NCI-H1105 (cell line): Measurements from ENCODE around the gene KRT86.
A peak's percentile ranks its signal among the peaks of the same experiment; 100 is the strongest.
"Not testable (repeated sequence)": the region's sequence is repeated elsewhere in the genome, so short reads cannot be mapped to it uniquely, and the experiment has no call there.

Experiments used
- DNase-seq: peaks from one replicate; lab custom pipeline; 2025; lab: John Stamatoyannopoulos, UW

Gene KRT86

GRCh38 chr12:52336641-52337040 is 62.2 kb downstream of the KRT86 start:
- DNase-seq: no peak

DNA sequence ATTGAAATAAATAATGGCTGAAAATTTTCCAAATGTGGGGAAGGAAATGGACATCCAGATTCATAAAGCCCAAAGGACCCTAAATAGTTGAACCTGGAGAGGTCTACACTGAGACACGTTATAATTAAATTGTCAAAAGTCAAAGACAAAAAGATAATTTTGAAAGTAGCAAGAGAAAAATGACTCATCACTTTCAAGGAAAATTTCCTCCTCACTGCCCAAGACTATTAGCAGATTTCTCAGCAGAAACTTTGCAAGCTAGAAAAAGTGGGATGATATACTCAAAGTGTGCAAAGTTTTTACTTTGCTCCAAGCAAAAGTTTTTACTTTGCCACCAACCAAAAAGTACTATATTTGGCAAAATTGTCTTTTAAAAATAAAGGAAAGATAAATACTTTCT is 62.6 kb downstream of the KRT86 start:
- DNase-seq: no peak

- no peak for DNase-seq
Observed at GRCh38 chr12:52338241-52338960, 64.0 kb downstream of the KRT86 start.

- DNase-seq: no peak
Observed at GRCh38 chr12:52341066-52341580, 66.7 kb downstream of the KRT86 start.

GRCh38 chr12:52342781-52343490 is 68.5 kb downstream of the KRT86 start:
- DNase-seq: no peak

DNA sequence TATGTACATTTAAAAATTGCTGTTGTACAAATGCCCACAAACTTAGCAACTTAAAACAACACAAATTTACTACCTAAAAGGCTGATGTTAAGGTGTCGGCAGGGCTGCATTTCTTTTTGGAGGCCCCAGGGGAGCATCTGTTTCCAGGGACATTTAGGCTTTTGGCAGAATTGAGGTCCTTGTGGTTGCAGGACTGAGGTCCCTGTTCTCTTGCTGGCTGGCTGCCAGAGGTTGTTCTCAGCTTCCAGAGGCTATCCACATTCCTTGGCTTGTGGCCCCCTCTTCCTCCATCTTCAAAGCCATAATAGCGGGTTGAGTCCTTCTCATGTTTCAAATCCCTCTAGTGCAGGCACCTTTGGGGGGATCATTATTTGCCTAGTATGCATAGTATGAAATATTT is 69.1 kb downstream of the KRT86 start:
- no peak for DNase-seq

DNA sequence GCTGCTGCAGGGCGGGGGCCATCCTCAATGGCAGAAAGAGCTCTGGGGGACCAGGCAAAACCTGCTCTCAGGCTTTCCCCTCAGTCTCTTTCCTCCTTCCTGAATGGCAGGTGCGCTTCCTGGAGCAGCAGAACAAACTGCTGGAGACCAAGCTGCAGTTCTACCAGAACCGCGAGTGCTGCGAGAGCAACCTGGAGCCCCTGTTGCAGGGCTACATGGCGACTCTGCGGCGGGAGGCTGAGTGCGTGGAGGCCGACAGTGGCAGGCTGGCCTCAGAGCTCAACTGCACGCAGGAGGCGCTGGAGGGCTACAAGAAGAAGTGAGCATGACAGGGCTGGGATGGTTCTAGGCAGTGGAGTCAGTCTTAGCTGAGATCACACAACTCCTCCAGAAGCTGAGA is 69.7 kb downstream of the KRT86 start:
- no peak for DNase-seq

DNA sequence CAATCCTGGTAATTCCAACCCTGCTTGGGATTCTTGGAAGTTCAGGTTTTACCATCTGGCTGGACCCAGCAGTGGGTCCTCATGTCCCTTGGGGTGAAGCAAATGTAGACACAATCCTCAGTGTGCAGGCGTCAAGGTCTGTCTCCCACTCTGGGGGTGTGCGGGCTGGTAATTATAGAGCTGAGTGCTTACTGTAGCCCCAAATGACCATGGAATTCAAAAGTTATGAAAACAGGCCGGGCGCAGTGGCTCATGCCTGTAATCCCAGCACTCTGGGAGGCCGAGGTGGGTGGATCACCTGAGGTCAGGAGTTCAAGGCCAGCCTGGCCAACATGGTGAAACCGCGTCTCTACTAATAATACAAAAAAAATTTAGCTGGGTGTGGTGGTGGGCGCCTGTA is 70.6 kb downstream of the KRT86 start:
- not testable (repeated sequence) for DNase-seq

- no peak for DNase-seq
Observed at GRCh38 chr12:52346593-52346992, 72.1 kb downstream of the KRT86 start.

GRCh38 chr12:52347016-52347415 is 72.6 kb downstream of the KRT86 start:
- DNase-seq: no peak

- no peak for DNase-seq
Observed at GRCh38 chr12:52347551-52348510, 73.4 kb downstream of the KRT86 start.

DNA sequence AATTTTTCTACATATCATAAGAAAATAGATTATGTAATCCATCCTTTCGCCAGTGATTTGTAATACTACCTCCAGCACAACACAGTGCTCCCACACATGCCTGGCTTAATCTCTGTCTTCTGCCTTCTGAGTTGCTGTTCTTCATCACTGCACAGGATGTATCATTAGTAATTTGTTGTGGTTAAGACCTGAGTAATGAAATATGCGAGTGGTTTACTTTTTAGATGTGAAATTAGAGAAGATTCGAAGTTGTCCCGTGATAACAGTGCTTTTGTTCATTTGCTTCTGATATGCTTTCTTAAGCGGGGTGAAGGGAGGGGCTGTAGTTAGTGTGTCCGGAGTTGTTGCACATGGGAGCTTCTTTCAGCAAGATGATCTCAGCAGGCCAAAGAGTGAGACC is 74.8 kb downstream of the KRT86 start:
- DNase-seq: no peak

GRCh38 chr12:52350021-52350620 is 75.7 kb downstream of the KRT86 start:
- no peak for DNase-seq

GRCh38 chr12:52350786-52351185 is 76.3 kb downstream of the KRT86 start:
- DNase-seq: no peak

GRCh38 chr12:52351196-52352059 is 77.0 kb downstream of the KRT86 start:
- DNase-seq: no peak

GRCh38 chr12:52352951-52353350 is 78.5 kb downstream of the KRT86 start:
- DNase-seq: no peak

DNA sequence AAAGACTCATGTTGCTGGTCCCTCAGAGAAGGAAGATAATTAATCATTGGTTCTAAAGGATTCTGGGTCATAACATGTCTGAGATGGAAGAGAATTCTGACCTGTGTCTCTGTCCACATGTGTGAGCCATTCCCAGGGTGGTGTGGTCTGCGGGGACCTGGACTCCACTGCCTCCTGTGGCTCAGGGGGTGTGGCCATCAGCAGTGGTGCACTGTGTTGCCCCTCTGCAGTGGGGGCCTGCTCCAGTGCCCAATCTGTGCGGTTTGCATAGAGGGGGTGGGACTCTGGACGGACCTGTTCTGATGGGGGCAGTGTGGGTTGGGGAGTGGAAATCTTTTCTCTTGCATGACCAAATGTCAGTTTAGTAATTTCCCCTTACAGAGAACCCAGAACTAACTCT is 79.3 kb downstream of the KRT86 start:
- DNase-seq: no peak

DNA sequence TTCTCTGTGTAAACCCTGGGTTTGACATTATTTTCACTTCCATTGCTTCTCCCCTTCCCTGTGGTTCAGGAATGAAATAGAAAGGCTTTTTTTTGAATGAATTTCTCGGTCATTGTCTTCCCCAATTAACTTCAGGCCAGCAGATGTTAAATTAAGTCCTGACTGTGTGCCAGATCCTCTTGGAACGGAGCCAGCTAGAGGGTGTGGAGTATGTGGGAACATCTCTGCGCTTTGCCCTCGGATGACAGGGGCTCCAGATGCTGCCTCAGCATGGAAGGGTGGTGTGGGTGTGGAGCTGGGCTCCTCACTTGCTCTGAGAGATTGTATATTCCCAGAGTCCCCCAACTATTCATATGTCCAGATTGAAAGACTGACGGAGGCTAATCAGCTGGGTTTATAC is 79.8 kb downstream of the KRT86 start:
- peak; percentile 38 for DNase-seq

DNA sequence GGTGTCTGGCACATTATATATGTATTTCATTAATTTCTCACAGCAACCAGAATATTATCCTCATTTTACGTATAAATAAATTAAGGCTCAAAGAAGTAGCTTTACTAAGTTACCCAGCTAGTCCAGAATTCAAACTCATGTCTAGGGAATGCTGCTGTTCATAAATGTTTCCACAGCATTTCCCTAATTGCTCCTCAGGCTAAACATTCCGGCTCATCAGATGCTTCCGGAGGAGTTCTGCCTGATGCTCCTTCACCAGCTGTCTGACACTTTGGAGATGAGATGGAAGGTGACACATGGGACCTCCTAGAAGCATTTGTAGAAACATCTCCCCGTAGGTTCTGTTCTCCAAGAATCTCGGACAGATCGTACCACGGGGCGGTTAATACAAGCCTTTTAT is 80.7 kb downstream of the KRT86 start:
- no peak for DNase-seq

GRCh38 chr12:52356031-52356761 is 81.8 kb downstream of the KRT86 start:
- no peak for DNase-seq
